ENCODE data around the gene ZDHHC13. TPM values are rescaled to one million over a fixed set of nuclear protein-coding genes. Genes with fewer than 3 reads are reported as not detected.

Gene ZDHHC13
- total and polyA plus RNA-seq, 2 of the 4 experiments (the other 2 are of a cell fraction), result 7.2 to 15.1 TPM

- no peaks in the 10 kb centered on the region for H3K4me1 ChIP-seq (ENCODE audit: control insufficient read depth, insufficient read depth, low read length)
- no peaks in the 10 kb centered on the region for H3K36me3 ChIP-seq (ENCODE audit: control insufficient read depth, insufficient read depth, low read length)
- no peak overlapping the region for H2AFZ ChIP-seq (replicated peaks; ENCODE audit: low read length, poor library complexity)
- H3K18ac ChIP-seq (ENCODE audit: low read depth, low read length), result no peak overlapping the region
- H2AK9ac ChIP-seq (replicated peaks; ENCODE audit: low read depth, low read length, poor library complexity), result no peak overlapping the region
- no peak overlapping the region for H2BK120ac ChIP-seq (ENCODE audit: low read depth, low read length)
- no peak overlapping the region for H3K9ac ChIP-seq (ENCODE audit: low read depth, low read length)
- H2BK5ac ChIP-seq (ENCODE audit: low read depth, low read length, poor library complexity, severe bottlenecking), result no peak overlapping the region
- DNase-seq (no peak), ATAC-seq (ENCODE audit: low read depth) (no peak)
- no peak overlapping the region for H3K4me2 ChIP-seq (ENCODE audit: low read depth, low read length)
- in situ Hi-C loops (cut with MboI; ENCODE audit: low sequenced_read_pairs), result no loop called here
- H2BK20ac ChIP-seq (ENCODE audit: low read depth, low read length), result no peak overlapping the region
- H3K56ac ChIP-seq (ENCODE audit: extremely low read depth, insufficient read depth, low read length), result no peak overlapping the region
- POLR2A ChIA-PET (ENCODE audit: unreplicated experiment), result no interaction called here
- H4K8ac ChIP-seq (ENCODE audit: low read depth in 2 of 2, low read length in 2 of 2), result no peak overlapping the region
- H4K5ac ChIP-seq (ENCODE audit: low read depth, low read length), result no peak overlapping the region
- H3K14ac ChIP-seq (replicated peaks; ENCODE audit: low read depth, low read length), result no peak overlapping the region
- H2BK15ac ChIP-seq (ENCODE audit: low read depth, low read length), result no peak overlapping the region
- dilution Hi-C loops (cut with HindIII; ENCODE audit: low sequenced_read_pairs, unreplicated experiment), result no loop called here
- BruUV-seq (replicated peaks), result no TSS peak
- TF ChIP-seq MAFK (IDR thresholded peaks at IDR 0.05; ENCODE audit: low read depth, low read length), result no peak
- no peak for TF ChIP-seq CTCF (conservative IDR thresholded peaks at IDR 0.05; ENCODE audit: low read depth, low read length)
- TF ChIP-seq MXI1 (IDR thresholded peaks at IDR 0.05; ENCODE audit: borderline replicate concordance, low read depth, low read length), result no peak
- no peak for TF ChIP-seq CHD1 (IDR thresholded peaks at IDR 0.05; ENCODE audit: low read depth, low read length)
- H3K27ac ChIP-seq (ENCODE audit: insufficient read depth, low read length), result no peak overlapping the region
- H3K9me3 ChIP-seq (ENCODE audit: control insufficient read depth, insufficient read depth, low read length), result no peaks in the 10 kb centered on the region
- H3K23ac ChIP-seq (ENCODE audit: low read depth, low read length), result no peak overlapping the region
- no peaks in the 10 kb centered on the region for H3K79me1 ChIP-seq (ENCODE audit: low read depth in 1 of 2, low read length in 2 of 2)
- no peak overlapping the region for H2AK5ac ChIP-seq (ENCODE audit: low read depth, low read length)
- no peak overlapping the region for H4K91ac ChIP-seq (ENCODE audit: insufficient read depth, low read depth, low read length)
- CTCF ChIA-PET, result no interaction called here
- peaks cover 27% of the 10 kb centered on the region for H3K27me3 ChIP-seq (ENCODE audit: control insufficient read depth, insufficient read depth, low read length)
- whole genome bisulfite sequencing, 2 experiments (ENCODE audit: extremely low coverage in 2 of 2, insufficient read length in 1 of 2), result no CpG with 5 or more reads among the region's 3 CpGs
- H3K9me1 ChIP-seq (ENCODE audit: insufficient read depth, low read length), result no peaks in the 10 kb centered on the region
- no peak overlapping the region for H3K4ac ChIP-seq (ENCODE audit: low read depth, low read length)
- H3K4me3 ChIP-seq (ENCODE audit: insufficient read depth, low read depth, low read length), result no peak overlapping the region
- intact Hi-C loops (cut with micrococcal nuclease), result no loop called here
- H4K20me1 ChIP-seq (ENCODE audit: insufficient read depth, low read length), result no peaks in the 10 kb centered on the region
Observed at GRCh38 chr11:19110295-19110694, 6.7 kb upstream of the ZDHHC13 start.
